Dermis microvascular lymphatic vessel endothelial cell (primary cell): ENCODE results near the gene DLX5. TPM values are rescaled to one million over a fixed set of nuclear protein-coding genes. Genes with fewer than 3 reads are reported as not detected.

ENCODE experiments used
- DNase-seq, 2 donors: peaks; one replicate each; pipeline versions ENCODE4 v3.0.0 to v3.0.0-alpha.2; 2010; ENCODE audit warnings: low read depth in 2 of 2
- total RNA-seq: library from RNA; depleted of rRNA; stranded (reverse); fragments of >200 nt; gene quantifications from 2 replicates; pipeline ENCODE4 v1.2.1, GENCODE V29; 2014

The DLX5 gene
- total RNA-seq, 1 donor from 2014 or later = not detected

GRCh38 chr7:96992192-96993005, 32.2 kb downstream of the DLX5 start:
- DNase-seq = no peak

- DNase-seq = no peak
Observed at GRCh38 chr7:96991546-96992191, 33.0 kb downstream of the DLX5 start.

GRCh38 chr7:96989859-96990317, 34.7 kb downstream of the DLX5 start:
- DNase-seq = no peak

GRCh38 chr7:96989241-96989858, 35.3 kb downstream of the DLX5 start:
- DNase-seq = no peak

- no peak for DNase-seq
Observed at GRCh38 chr7:96987719-96988118, 36.9 kb downstream of the DLX5 start.

- no peak for DNase-seq
Observed at GRCh38 chr7:96986901-96987300, 37.7 kb downstream of the DLX5 start.

GRCh38 chr7:96985992-96986391, 38.6 kb downstream of the DLX5 start:
- DNase-seq = no peak

- DNase-seq = no peak
Observed at GRCh38 chr7:96982586-96982985, 42.0 kb downstream of the DLX5 start.

GRCh38 chr7:96979551-96980276, 44.9 kb downstream of the DLX5 start:
- DNase-seq = no peak

GRCh38 chr7:96977445-96977844, 47.2 kb downstream of the DLX5 start:
- no peak for DNase-seq

- no peak for DNase-seq
Observed at GRCh38 chr7:96976106-96976505, 48.5 kb downstream of the DLX5 start.

- DNase-seq = no peak
Observed at GRCh38 chr7:96973986-96974385, 50.6 kb downstream of the DLX5 start.

GRCh38 chr7:96970739-96971138, 53.9 kb downstream of the DLX5 start:
- no peak for DNase-seq

Other genes starting within 250 kb of the DLX5 start
- not detected in 2 replicates for gene DLX6, start 19.3 kb downstream of the DLX5 start, total RNA-seq
- 1.8 and 2.2 TPM in 2 replicates for gene SDHAF3, start 92.9 kb upstream of the DLX5 start, total RNA-seq